Measurements from ENCODE around the gene TXNDC5.
"Not testable (repeated sequence)": the region's sequence is repeated elsewhere in the genome, so short reads cannot be mapped to it uniquely, and the experiment has no call there.

TXNDC5 gene

DNA sequence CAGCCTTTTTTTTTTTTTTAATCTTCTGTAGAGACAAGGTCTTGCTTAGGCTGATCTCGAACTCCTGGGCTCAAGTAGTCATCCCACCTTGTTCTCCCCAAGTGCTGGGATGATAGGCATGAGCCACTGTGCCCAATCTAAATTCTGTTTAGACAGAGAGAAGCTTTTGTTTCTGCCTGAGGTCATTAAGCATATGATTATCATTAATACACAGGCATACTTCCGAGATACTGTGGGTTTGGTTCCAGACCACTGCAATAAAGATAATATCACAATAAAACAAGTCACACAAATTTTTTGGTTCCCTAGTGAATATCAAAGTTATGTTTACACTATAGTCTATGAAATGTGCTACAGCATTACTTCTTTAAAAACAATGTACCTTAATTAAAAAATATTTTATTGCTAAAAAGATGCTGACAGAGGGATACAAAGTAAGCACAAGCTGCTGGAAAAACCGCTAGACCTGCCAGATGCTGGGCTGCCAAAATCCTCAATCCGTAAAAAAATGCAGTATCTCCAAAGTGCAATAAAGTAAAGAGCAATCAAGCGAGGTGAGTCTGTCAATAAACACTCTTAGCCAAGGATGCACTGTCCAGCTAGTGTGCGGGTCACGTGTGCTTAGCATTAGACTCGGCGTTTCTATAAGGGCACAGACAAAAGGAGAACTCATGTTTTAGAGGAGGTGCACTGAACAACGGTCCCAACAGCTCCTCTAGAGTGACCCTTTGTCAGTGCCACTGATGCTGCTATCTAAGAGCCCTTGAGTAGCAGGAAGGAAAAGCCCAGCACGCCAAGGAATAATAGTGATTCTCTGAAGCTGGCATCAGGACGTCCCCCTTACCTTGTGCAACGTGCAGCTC lies 16.1 kb downstream of the TXNDC5 start:
- DNase-seq: no peak

DNA sequence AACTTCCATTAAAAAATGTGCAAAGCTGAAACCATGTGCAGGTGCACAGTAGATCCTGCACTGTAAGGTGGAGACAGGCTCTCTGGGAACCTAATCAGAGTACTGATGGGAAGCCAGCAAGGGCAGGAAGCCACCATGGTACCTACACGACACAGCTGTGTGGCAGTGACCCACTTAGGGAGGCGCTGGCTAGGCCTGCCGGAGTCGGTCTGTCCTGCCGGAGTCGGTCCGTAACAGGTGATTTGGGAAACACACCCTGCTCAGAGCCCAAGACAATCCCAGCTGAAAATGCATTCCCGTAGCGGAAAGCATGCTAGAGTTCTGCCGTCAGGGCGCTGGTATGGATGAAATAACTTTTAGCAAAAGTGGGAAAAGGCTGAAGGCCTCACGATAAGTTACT lies 17.2 kb downstream of the TXNDC5 start:
- no peak for DNase-seq

DNA sequence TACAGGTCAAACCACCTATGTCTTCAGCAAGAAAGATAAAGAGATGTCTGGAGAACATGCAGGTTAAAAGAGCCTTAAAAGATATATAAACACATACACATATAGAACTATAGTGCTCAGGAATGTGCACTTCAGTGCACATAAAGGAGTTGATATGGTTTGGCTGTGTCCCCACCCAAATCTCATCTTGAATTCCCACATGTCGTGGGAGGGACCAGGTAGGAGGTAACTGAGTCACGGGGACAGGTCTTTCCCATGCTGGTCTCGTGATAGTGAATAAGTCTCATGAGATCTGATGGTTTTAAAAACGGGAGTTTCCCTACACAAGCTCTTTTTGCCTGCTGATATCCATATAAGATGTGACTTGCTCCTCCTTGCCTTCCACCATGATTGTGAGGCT lies 18.2 kb downstream of the TXNDC5 start:
- DNase-seq: not testable (repeated sequence)

DNA sequence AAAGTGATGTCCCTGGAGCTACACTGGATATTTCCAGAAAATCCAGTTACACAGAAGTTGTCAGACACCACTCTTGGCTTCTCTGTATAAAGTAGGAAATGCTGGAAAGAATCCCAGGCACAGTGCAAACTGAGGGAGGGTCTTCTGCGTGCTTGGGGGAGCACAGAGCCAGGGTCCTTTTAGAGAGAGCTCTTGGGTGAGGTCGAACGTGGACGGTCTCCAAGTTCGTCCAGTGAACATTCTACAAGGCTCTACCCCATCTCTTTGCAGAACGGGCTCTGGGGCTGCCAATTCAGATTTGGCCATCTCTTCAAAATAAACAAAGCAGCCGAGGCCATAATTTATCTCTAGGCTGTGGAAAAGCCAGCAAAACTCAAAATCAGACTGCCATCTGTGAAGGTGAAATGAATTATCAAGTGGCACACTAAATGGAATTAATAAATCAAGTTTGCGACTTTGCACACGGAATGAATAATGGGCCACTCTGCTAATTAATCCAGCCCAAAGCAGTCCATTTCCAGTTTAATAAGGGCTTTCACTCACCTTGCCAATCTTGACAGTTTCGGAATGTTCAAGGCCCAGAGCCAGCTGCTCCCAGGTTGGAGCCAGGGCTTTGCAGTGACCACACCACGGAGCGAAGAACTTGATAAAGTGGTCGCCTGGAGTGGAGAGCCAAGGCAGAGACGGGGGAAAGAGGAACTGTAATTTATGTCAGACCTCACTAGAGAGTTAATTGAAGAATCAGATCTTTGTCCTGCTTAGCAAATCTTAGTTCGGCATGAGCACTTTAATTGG lies 19.3 kb downstream of the TXNDC5 start:
- DNase-seq: no peak

DNA sequence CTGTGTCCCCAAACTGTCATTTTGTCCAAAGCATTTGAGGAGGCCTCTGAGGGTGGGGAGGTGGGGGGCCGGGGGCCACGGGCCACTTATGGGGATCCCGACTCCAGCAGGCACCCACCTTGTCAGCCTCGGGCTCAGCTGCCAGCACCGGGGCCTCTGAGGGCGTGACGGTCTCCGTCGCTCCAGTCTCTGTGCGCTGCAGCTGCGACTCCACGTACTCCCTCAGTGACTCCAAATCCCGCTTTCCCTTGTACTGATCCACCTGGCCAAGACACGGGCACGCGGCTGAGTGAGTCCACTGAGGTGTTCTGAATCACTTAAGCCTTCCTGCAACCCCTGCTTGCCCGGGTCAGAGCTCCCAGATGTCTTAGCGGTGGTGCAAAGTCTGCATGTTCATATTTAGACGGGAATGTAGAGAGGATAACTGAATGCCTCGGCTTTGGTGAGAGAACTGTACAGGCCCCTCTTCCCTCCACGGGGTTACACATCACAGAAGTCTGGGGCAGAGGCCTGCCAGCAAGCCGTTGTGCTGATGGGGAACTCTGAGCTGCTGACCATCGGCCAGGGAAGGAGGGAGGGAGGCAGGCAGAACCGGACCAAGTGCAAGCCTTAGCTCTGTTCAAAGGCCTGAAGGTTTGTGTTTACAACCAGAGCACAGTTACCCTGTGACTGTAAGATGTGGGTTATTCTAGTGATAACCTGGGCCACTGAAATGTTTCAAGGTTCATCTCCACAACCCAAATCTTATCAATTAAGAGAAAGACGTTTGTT lies 21.8 kb downstream of the TXNDC5 start:
- DNase-seq: no peak

DNA sequence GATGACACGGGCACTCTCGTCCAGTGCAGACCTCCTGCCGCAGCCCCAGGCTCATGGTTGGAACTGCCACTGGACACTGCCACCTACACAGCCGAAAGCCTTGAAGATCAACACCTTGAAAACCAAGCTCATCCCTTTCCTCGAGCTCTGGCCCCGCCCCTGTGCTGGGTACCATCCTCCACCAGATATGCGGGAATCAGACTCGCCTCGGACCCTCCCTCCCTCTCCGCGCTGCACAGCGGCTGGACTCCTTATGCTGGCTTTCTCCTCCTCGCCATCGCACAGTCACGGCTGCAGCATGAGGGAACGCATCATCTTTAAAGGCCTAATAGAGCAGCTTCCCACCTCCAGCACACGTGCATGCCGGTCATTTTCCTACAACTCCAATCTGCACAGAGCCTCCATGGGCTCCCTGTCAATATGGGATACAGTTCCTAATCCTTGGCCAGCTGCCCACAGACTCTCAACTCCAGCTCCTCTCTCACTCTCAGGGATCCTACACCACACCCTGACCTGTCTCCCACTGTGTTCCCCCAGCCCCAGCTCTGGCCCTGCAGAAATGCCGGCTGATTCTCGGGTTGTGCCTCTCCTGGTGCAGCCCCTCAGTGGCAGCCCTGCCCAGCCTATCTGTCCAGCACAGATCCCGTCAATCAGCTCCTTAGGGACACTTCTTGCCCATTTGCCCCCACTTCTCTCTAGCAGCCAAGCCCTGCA lies 23.2 kb downstream of the TXNDC5 start:
- no peak for DNase-seq

DNA sequence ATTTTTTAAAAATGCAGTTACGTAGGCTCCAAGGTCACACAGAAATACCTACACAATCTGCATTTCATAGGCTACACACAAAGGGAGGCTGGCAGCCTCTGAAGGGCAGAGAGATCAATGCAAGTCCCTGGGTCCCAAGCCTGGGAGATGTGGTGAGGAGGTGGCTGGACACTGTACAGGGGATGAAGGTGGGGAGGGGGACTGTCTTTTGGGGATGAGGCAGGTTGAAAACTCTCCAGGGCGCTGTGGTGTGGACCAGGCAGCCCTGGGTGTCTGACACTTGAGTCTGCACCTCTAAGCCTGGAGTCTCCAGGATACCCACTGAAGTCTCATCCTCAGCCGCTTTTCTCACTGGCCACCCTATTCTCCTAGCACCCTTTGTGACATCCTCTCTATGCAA lies 24.5 kb downstream of the TXNDC5 start:
- no peak for DNase-seq

DNA sequence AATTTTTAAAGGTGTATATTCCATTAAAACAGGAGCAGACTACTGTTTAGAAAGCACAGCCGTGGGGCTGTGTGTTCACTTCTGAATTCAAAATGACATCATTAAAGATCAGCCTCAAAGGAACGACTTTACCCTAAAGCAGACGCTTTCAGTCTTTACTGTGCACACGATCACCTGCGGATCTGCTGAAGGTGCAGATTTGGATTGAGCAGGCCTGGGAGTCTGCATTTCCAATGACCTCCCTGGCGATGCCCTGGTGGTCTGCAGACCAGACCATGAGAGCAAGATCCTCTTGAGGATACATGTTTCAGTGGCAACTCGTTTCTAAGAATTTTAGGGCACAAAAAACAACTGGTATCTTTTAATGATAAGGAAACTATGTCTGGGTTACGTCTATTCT lies 27.2 kb downstream of the TXNDC5 start:
- DNase-seq: no peak

DNA sequence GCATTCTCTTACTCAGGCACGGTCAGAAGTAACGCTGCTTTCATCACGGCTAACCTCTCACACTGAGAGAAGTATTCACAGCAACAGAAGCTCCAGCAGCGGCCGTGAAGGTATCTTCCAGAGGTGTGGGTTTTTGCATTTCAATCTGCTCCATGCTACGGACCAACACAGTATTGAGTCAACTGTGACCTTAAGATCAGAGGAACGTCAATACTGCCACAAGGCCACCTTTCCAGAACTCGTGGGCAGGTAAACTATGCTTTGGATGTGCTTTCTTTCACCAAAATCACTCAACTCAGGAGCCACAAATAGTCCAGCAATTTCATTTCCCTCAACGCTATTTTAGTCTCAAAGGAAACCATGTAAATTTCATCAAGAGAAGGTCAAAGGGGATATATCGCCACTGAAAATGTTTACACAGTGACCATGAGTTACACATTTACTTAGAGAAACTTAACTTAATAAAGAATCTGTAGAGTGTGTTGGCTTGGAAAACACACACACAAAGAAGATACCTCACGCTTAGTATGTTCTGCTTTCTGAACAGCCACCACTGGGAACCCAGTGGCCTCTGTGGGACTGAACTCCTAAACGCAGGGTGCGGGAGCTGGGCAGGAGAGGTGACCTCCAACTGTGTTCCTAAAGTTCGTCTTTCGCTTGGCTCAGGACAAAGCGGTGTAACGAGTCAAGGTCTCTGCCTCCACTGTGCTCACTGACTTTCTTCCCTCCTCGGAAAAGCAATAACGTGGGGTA lies 27.9 kb downstream of the TXNDC5 start:
- no peak for DNase-seq

DNA sequence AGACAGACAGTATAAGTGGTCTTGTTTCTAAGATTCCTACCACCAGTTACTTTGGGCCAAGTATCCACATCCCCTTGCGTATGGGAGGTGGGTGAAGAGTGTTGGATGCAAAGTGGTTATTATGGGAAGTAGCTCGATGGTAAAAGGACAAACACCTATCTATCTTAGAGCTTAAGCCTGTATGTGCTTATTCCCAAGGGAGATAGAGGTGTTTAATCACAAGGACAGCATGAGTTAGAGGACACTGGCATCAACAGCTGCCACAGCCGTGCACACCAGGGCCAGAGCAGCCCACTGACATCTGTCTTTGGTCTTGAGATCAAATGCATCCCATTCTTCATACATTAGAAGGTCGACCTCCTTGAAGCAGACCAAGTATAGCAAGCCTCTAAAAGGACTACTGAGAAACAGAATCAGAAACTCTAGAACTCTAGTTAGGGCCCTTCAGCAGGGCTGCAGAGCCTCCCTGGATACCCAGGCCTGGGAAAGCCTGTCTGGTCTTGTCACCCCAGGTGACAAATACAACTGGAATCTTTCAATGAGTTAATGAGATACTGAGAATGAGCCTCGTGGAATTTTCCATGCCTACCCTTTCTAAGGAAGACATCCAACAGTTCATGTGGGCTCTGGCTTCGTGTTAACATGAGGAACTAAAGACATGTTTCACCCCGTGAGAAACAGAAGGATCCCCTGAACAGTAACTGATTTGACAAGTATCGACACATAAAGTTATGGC lies 28.7 kb downstream of the TXNDC5 start:
- no peak for DNase-seq

DNA sequence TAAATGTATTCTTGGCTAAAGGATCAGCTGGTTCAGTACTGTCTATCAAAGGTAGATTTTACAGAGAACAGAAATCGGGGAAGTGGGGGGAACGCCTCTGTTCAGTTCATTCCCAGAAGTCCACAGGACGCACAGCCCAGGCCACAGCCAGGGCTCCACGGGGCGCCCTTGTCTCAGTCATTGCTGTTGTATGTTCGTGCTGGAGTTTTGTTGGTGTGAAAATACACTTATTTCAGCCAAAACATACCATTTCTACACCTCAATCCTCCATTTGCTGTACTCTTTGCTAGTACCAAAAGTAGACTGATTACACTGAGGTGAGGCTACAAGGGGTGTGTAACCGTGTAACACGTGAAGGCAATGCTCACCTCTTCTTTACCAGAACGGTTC lies 29.9 kb downstream of the TXNDC5 start:
- no peak for DNase-seq

DNA sequence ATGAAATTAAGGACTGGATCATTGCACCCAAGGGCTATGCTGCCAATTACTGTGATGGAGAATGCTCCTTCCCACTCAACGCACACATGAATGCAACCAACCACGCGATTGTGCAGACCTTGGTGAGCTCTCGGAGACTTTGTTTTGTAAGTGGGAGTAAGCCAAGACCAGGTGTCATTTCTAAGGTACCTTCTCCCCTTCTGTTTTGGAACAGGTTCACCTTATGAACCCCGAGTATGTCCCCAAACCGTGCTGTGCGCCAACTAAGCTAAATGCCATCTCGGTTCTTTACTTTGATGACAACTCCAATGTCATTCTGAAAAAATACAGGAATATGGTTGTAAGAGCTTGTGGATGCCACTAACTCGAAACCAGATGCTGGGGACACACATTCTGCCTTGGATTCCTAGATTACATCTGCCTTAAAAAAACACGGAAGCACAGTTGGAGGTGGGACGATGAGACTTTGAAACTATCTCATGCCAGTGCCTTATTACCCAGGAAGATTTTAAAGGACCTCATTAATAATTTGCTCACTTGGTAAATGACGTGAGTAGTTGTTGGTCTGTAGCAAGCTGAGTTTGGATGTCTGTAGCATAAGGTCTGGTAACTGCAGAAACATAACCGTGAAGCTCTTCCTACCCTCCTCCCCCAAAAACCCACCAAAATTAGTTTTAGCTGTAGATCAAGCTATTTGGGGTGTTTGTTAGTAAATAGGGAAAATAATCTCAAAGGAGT lies 30.4 kb downstream of the TXNDC5 start:
- no peak for DNase-seq

DNA sequence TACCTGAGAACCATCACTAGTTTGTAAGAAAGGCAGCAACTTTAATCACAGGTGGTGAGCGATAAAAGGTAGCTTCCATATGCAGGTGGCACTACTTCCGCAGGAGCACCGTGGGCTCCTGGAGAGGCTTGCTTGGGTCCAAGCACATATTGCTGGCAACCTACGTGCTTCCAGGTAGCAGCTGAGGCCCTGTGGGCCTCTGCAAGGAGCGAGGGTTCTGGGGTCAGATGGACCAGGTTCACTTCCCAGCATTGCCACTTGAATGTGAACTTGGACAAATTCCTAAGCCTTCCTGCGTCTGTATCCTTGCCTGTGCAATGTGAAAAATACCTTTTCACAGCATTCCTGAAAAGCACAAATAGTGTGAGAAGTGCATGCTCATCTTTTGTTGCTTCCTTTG lies 31.0 kb downstream of the TXNDC5 start:
- no peak for DNase-seq

DNA sequence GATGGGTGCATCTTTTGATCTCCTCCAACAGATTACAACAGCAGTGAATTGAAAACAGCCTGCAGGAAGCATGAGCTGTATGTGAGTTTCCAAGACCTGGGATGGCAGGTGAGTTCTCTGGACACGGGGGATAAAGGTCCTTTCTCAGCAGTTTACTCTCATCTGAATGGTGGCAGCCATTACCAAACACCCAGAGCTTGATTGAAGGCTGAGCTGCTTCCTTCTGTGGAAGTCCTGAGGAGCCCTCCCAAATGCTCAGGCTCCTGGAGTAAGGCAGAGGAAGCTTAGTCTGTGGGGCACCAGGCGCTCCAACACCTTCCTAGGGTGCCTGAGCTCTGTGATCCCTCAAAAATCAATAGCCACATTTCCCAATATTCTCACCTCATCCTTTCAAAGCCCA lies 31.5 kb downstream of the TXNDC5 start:
- DNase-seq: no peak

DNA sequence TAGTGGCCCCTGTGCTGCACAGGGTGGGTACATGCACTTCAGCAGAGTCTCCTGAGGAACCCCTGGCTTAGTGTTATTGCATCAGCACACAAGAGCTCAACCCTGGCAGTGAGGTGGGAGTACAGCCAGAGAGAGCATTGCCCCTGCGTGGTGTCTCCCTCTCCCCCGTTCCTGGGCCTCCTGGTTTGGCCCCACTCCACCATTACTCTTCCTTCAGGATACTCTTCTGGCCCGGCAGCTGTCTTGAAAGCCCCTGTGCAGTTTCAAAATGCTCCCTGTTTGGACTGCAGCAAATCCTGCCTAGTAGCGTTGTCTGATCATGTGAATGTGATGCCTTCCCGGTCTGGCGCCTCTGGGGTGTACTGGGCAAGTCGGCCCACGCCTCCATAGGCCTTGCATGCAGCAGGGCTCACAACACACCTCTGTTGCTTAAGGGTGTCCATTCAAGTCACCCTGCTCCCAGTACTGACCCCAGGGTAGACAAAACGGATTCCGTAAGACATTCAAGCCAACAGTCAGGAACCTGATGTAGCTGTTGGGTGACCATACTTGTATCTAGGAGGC lies 32.1 kb downstream of the TXNDC5 start:
- no peak for DNase-seq

DNA sequence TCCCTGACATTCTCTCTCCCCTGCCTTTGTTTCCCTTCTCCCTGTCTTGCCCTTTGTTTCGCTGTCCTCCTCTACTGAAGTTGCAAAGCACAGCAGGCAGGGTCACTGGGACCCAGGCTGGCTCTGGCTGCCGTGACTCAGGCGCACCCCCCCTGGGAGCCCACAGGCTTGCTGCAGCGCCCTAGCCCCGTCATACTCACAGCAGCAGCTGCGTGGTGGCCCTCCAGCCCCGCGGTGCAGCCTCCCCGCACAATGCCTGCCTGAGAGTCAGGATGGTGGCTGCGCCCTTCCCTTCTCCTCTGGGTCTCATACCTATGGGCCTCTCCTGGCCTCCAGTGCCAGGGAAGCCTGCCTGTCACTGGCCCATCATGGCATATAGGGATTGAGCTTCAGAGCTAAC lies 41.7 kb downstream of the TXNDC5 start:
- DNase-seq: no peak

DNA sequence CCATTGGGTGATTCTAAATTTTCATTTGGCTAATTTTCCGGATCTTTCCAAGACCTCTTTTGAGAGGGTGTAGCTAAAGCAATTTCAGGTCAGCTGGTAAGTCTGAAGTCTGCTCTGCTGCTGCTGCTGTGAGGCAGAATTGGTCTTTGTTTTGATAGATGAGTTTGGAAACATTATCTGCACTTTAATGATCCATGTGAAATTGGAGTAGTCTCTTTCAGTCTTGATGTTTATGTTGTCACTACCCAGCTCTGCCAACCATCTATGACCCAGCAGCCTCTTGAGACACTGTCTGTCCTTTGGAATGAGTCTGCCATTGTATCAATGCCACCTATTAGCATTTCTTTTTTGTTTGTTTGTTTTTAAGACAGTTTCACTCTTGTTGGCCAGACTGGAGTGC lies 44.1 kb downstream of the TXNDC5 start:
- DNase-seq: no peak

DNA sequence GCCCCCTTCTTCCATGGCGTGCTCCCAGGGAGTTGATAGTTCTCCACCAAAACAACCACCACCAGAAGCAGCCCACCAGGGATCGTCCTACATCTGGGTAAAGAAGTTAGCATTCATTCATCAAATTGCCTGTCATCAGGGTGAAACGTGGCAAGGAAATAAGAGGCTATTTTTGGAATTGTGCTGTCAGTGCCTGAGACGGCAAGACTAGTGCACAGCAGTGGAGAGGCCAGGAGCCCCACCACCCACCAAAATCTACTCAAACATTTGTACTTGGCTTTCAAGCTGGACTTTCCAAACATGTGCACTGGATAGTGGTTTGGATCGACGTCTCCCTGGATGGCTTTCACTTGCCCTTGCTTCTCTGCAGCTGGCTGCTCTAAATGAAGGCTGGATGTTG lies 44.8 kb downstream of the TXNDC5 start:
- DNase-seq: no peak

DNA sequence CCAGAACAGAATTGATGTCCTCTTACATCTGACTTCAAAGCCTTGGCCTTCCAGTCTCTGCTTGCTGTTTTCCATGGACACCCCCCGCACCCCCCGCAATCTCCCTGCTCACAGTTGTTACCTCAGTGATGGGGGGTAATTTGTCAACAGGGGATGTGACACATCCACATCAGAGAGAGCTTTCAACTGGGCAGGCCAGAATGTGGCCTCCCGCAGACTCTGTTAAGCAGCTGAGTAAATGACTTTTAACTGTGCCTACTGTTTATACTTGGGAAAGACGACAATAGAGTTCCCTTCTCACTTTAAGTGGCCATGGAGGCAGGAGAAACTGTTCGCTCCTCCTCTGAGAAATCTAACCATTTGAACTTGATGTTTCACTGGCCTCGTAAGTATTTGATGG lies 51.0 kb downstream of the TXNDC5 start:
- DNase-seq: no peak

DNA sequence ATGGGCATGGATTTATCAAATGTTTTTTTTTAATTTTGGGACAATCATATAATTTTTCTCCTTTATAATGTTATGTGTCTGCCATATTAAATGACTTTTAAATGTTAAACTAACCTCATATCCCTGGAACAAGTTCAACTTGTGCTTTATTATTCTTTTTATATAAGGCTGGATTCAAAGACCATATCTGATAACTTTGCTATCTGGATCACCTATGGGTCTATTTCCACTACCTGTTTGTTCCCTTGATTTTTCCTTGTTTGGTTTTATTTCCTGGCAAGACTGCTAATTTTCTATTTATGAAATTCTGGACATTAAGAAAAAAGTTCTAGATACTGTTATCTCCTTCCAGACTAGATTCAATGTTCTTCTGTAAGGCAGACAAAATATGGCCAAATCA lies 58.8 kb downstream of the TXNDC5 start:
- DNase-seq: no peak
